HG03108 (cell line): ENCODE data around the gene KRT71.
"Not testable (repeated sequence)": the region's sequence is repeated elsewhere in the genome, so short reads cannot be mapped to it uniquely, and the experiment has no call there.

Source experiments
- ATAC-seq: cut with Tn5 transposase; IDR thresholded peaks from one replicate; pipeline ENCODE4 v1.9.1; 2021; ENCODE audit warnings: moderate library complexity; ENCODE audit not compliant: unreplicated experiment

KRT71 gene

DNA sequence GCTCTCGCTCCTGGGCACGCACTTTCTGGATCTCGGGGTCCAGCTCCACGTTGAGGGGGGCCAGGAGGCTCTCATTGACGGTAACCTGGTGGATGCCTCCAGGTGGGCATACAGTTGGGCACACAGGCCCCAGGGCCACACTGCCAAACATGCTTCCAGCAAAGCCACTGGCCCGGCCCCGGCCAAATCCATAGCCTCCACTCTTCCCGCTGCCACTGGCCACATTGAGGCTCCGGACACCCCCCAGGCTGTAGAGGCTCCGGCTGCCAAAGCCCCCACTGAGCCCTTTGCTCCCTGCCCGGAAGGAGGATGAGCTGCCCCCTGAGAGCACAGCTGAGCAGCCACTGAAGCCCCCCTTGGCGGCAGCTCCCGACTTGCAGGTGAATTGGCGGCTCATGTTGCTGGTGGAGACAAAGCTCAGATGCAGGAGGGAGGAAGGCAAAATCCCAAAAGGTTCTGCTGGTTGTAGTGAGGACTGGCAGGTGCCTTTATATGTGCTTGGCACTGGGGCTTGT lies at the start of gene KRT71:
TSS of gene KRT71 (minus strand) at position 465 of the 515 bp plus-strand sequence. CDS start at position 397, 68 bp downstream.
- no peak for ATAC-seq

DNA sequence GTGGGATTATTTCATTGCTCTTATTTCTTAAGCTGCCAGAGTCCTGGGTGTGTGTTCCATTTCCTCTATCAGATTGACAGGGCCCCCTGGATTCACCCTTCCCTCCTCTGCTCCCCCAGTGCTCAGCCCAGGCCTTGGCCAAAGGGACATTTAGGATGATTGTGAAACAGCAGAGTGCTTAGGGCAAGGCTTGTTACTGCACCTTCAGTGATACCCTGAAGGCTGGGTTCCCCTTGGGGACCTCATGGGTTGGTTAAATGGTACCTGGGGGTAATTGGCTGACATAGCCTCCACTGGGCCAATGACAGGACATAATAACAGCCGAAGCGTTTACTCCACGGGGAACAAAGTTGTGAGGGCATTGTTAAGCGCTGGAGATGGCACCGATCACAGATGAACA lies 49.6 kb upstream of the KRT71 start:
- ATAC-seq: no peak

DNA sequence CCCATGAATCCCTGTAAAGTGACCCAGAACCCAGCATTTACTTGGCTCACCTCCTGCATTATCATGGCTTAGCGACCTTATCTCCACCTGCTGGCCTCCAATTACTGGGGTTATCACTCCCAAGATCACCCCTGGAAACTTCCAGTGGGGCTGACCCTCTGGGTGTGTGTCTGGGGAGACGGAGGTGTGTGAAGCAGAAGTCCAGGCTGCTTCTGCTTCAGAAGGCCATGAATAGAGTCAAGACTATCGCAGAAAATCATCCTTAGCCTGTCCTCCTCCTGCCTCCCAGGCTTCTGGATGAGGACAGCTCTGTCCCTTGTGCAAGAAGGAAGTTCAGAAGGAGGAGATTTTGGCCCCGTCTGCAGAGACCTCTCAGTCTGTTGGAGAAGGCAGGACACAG lies 48.7 kb upstream of the KRT71 start:
- ATAC-seq: no peak

DNA sequence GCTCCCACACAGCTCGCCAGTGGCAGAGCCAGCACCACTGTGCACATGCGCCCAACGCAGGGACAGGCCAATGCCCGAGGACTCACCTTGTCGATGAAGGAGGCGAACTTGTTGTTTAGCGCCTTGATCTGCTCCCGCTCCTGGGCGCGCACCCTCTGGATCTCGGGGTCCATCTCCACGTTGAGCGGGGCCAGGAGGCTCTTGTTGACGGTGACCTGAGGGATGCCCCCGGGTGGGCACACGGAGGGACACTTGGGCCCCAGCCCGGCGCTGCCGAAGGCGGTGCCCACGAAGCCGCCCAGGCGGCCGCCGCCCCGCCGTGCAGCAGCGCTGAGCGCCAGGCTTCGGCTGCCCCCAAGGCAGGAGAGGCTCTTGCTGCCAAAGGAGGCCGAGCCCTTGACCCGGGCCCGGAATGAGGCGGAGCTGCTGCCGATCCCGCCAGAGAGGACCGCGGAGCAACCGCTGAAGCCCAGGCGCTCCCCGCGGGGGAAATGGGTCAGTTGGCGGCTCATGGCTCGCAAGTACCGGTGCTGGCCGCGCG lies 48.1 kb upstream of the KRT71 start, which contains the start of gene KRT72:
TSS of gene KRT72 (minus strand) at position 523 of the 541 bp plus-strand sequence. CDS start at position 512, 11 bp downstream.
- ATAC-seq: no peak

DNA sequence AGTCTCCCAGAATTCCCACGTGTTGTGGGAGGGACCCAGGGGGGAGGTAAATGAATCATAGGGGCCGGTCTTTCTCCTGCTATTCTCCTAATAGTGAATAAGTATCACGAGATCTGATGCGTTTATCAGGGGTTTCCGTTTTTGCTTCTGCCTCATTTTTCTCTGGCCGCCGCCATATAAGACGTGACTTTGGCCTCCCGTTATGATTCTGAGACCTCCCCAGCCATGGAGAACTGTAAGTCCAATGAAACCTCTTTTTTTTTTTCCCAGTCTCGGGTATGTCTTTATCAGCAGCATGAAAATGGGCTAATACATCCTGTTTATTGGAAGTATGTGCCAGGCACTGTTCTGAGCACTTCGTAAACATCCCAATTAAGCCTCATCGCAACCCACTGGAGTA lies 47.5 kb upstream of the KRT71 start:
- ATAC-seq: no peak

DNA sequence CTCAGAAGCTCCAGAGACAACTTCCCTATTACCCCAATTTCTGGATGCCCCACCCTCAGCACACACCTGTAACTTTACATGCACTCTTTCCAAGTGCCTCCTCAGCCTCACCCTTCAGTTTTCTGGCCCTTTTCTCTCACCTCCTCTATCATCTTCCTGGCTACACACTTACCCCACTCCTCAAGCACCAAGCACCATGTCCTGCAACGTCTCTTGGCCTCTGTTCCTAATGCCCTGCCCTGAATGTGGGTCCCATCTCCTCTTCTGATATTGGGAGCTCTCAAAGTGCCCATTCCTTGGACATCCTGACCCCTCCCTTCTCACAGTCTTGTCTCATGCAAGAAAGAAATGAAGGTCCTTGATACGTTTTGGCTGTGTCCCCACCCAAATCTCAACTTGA lies 47.1 kb upstream of the KRT71 start:
- no peak for ATAC-seq

DNA sequence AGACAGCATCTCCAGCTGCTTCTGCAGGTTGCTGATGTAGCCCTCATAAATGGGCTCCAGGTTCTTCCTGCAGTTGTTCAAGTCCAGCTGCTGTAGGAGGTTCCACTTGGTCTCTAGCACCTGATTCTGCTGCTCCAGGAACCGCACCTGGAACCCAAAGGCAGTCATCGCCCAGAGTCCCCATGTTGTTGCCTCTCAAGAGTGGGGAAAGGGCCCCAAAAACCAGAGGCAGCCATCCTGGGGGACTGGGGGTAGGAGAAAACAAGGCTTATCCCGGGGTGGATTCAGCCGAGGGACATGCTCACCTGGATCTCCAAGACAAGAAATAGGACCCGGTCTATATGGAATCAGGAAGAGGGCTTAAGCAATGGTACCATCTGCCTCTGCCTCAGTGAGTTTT lies 46.0 kb upstream of the KRT71 start:
- no peak for ATAC-seq

DNA sequence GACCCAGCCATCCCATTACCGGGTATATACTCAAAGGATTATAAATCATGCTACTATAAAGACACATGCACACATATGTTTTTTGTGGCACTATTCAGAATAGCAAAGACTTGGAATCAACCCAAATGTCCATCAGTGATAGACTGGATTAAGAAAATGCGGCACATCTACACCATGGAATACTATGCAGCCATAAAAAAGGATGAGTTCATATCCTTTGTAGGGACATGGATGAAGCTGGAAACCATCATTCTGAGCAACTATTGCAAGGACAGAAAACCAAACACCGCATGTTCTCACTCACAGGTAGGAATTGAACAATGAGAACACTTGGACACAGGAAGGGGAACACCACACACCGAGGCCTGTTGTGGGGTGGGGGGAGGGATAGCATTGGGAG lies 41.3 kb upstream of the KRT71 start:
- ATAC-seq: not testable (repeated sequence)

DNA sequence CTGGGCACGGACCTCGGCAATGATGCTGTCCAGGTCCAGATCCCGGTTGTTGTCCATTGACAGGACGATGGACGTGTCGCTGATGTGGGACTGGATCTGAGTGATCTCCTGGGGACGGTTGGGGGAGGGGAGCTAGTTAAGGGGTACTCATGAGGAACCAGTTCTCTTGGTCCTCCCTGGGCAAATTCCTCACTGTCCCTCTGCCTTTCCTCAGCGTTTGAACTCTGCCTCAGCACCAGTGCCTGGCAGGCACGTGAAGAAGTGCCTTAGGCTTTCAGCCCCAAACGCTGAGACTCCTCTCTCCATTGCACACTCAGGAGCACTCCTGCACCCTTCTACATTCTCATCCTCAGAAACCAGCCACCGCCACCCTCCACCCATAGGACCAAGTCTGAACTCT lies 38.6 kb upstream of the KRT71 start:
- ATAC-seq: no peak

DNA sequence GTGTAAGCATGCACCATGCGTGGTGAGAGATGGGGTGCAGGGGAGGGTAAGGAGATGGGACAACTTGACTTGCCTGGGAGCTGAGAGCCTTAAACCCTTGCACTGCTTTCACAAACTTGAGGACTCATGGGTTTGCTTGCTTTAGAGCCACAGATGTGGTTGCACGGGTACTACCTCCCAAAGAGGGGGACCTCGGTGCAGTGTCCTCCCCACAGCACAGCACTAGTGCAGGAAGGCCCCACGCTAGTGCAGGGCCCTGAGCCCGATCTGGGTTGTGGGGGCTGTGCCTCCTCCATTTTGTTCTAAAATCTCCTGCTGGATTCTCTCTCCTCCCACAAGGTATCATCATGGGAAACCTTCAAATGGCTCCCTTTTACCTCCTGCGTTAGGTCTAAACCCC lies 37.1 kb upstream of the KRT71 start:
- ATAC-seq: no peak

DNA sequence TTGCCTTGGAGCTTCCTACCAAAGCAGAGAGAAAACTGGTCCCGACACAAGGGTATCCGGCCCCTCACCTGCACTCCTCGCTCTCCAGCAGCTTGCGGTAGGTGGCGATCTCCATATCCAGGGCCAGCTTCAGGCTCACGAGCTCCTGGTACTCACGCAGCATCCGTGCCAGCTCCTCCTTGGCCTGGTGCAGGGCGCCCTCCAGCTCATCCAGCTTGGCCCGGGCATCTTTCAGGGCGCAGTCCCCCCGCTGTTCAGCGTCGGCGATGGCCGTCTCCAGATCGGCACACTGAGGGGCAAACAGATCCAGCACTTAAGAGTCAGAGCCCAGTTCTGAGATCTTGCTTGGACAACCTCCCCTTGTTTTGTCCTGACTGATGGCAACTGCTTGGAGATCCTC lies 34.6 kb upstream of the KRT71 start:
- ATAC-seq: no peak

DNA sequence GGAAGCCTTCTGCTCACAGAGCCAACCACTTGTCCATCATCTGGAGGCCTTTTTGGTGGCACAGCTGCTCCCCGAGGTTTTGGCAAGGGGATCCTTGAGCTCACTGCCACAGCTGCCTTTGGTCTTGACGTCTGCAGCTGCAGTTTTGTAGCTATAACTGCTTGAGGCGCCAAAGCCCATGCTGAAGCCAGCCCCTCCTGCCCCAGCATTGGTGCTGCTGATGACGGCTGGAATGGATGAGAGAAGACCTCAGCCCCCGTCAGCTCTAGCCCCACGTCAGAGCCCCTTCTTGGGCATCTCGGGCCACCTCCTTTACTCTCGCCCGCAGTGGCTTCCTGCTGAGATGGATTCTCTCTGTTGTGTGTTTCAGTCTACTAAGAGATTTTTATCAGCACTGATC lies 33.0 kb upstream of the KRT71 start:
- no peak for ATAC-seq

DNA sequence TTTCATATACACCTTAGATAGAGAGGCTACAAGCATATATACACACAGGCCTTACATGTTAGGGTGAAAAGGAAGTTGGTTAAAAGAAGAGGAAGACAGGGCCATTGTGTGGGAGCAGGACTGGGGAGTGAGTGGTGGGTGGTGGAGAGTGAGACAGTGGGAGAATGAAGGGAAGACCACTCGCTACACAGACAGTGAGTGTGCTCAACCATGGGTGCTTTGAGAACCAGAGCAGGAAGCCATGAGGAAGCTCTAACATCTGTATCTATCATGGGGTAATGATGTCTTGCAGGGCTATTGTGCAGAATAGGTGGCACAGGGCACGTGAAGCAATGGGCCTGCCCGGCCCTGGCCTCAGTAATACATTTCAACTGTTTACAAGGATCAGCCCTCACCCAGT lies 32.1 kb upstream of the KRT71 start:
- no peak for ATAC-seq

DNA sequence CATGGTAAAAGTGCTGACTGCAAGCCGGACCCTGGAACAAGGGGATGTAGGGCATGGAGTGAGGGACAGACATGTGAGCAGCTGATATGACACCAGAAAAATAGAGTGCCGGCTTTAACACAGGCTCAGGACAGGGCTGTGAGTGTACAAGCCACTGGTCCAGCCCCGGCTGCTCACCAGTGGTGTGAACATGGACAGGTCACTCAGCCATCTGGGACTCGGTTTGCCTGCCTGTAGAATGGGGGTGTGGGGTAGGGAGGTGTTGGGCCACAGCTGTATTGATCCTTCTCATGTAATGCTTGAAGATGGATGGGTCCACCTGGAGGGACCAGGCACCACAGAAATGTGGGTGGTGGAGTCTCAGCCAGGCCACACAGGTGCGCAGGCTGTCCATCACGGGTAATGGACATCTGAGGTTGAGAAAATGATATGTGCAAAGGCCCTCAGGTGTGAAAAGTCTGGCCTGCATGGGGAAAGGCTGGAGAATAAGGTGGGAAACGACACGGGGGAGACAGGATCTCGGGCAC lies 31.3 kb upstream of the KRT71 start:
- ATAC-seq: no peak

DNA sequence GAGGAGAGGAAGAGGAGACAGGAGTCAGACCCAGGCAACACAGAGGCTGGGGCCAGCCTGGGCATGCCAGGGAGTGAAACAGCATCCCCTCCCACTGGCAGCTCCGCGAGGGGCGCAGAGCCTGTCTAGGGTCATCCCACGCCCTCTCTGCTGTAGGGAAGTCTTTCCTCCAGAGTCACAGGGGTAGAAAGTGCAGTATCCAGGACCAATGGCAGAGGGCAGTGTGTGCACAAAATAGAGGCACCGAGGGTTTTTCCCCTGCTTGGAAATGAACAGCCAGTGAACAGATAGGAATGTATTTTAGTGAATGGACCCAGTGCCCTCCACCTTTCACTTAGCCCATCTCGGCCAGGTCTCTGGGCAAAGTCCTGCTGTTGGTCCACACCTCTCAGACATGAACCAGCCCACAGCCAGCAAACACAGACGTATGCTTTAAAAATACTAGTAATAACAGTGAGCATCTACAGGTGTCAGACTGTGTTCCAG lies 30.1 kb upstream of the KRT71 start:
- ATAC-seq: peak; percentile 54

DNA sequence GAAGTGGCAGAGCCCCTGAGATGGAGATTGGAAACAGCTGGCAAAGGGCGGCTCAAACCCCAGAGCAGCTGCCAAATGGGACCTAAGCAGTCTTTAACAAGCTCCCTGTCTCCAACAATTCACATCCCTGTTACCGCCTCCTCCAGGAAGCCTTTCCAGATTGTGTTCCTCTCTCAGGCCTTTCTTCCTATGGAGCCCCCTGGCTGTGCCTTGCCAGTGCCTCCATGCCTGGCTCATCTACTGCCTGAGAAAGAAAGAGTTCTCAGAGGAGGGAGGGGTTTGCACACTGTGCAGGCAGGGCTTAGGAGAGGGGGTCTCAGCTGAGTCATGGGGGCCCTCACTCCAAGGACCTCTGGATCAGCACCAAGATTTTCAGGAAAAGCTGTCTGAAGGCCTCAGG lies 29.5 kb upstream of the KRT71 start:
- no peak for ATAC-seq

DNA sequence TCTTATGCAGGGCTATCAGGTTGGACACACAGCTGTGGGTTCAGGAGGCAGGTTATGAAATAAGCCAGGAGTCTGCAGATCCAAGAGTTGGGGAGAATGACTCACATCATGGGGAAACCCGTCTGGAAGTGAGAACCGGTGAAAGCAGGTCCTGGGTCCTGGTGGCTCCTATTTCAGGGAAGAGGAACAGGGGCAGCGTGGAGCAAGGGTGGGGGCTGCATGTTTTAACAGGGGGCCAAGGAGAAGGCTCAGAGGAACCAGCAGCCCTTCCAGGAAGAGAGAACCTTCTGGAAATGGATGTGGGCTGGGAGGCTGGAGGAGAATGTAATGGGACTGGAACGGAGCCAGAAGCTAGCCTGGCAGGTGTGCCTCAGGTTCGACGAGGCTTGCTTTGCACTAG lies 28.5 kb upstream of the KRT71 start:
- ATAC-seq: no peak

DNA sequence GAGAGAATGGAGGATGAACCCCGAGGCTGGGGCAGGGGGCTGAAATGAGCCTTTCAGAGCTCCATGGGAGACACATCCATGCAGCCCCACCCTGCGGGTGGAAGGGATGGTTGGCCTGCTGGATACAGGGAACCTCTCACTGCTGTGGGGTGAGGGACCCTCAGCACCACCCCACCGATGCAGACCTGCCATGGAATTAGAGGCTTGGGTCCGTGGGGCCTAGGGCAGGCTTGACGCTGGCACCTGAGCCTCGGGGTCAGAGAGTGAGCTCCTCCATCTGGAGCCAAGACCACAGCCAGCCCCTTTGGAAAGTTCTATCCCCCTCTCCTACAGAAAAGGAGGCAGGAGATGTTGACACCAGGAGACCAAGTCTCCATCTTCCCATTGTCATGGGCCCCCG lies 28.1 kb upstream of the KRT71 start:
- ATAC-seq: no peak

DNA sequence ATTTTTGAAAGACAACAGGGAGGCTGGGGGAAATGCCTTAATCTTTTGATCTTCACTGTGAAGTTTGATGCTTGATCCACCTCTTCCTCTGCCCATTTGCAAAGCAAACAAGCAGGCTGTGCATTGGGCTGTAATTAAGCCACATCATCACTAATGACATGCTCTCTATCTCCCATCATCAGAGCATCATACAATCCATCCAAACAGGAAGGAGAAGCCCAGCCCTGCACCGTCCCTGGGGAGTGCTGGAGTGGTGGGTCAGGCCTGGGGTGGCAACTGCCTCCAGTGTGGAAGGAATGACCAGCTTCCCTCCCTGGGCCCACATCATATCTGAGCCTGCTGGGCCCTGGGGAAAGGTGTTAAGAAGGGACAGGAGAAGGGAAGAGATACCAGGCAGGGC lies 27.6 kb upstream of the KRT71 start:
- ATAC-seq: no peak

DNA sequence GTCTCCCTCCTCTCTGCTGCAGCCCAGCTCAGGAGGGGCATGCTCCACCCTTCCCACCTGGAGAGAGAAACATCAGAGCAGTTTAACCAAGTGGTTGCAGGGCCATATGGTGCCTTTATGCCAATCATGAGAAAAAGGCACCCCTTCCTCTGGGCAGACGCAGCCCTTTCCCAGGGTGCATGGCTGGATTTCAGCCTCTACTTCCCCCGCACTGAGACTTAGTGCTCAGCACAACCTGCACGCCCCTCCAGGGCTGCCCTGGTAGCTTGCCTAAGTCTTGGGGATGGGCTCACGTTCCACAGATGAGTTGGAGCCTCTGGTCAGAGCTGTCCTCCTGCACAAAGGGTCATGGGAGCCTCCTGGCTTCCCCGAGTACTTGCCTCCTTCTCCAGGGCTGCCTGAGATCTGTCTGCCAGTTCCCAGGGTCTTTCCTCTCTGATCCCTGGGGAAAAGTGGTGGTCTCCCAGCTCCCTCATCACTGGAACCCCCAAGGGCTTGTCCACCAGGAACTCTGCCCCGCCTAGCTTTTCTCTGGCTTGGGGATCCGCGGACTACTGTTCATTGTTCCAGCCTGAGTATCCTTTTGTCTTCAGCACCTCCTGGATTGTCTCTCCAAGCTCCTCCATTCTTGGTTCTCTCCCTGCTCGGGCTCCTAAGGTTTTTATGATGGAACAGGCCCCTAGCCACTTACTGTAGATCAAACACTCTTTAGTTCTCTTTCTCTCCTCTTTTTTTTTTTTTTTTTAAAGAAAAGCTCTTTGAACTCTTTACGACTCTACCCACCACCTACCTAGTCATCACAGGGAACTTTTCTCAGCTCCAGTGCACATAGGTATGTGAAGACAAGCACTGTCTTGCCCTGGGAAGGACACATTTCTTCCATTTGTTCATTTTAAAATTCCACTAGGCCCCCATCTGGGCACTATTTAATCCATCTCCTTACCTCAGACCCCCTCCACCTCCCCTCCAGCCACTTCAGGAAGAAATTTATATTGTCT lies 26.8 kb upstream of the KRT71 start:
- no peak for ATAC-seq

DNA sequence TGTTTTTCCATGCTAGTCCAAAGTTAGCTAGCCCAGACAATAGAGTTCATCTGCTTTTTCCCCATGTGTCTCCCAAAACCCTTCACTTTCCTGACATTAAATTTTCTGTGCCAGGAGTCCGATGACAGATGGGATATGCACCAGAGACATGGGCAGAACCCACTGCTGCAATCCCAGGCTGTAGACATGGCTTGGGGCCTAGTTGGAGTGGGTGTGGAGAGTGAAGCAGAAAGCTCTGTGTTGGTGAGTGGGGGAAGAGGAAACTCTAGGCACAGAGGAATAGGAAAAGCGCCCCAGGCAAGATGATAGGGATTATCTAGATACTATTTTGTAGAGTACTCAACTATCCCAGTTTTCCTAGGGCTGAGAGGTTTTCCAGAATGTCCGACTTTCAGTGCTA lies 25.5 kb upstream of the KRT71 start:
- no peak for ATAC-seq

DNA sequence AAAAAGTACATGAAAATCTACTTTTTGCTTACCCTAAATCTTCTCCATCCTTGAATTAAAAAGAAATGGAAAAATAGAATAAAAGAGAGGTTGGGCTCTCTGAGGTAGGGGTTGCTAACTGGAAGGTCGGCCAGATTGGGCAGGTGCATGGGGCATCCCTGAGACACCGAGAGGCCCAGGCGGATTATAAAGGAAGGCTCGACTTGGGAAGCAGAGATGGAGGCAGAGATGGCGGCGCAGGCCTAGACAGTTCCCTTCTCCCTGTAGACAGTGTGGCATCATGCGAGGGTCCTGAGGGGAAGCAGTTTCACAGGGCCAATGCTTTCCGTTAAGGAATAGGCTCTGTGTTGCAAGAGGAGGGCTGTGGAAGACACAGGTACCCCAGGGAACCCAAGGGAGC lies 24.4 kb upstream of the KRT71 start:
- no peak for ATAC-seq
